NCI-H1436 (cell line): ENCODE measurements around the gene RNASE7.
"Not testable (repeated sequence)": the region's sequence is repeated elsewhere in the genome, so short reads cannot be mapped to it uniquely, and the experiment has no call there.

ENCODE experiments used
- DNase-seq: peaks from one replicate; lab custom pipeline; 2025; lab: John Stamatoyannopoulos, UW

Gene RNASE7, protein sequence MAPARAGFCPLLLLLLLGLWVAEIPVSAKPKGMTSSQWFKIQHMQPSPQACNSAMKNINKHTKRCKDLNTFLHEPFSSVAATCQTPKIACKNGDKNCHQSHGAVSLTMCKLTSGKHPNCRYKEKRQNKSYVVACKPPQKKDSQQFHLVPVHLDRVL

GRCh38 chr14:21041676-21042433 is at the start of gene RNASE7:
RNASE7 (plus strand) TSS chr14:21042362; CDS start chr14:21042993, 631 bp downstream.
- no peak for DNase-seq

DNA sequence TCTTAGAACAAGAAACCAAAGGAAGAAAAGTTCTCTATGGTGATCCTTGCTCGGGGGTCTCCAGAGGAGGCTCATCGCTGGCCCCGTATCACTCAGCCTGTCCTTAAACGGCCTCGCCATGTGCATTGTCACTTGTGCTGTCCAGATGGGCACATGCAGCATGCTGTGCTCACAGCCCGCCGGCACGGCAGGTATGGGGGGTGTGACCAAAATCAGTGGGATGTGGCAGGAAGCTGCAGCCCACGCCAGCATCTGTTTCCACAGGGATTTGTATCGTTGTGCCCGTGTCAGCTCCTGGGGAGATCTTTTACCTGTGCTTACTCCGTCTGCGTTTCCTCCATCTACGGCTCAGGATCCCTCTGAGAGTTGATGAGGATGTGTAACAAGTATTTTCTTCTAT is 45.6 kb upstream of the RNASE7 start:
- DNase-seq = no peak

GRCh38 chr14:20997115-20997514 is 45.0 kb upstream of the RNASE7 start:
- no peak for DNase-seq

DNA sequence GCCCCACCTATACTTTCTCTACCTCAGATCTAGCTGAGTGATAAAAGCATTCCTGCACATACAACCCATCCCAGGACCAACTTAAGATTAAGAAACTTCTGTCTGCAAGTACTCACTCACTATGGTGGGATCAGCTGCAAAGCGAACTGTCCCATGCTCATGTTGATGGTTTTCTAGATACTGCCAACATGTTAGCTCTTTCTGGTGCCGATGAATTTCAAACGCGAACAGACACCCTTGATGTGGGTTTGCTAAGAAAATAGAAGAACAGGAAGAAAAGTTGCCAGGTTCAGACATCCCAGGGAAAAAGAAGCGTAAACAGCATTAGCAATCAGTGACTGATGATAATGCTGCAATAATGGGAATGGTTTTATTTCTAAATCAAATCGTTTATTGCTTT is 44.6 kb upstream of the RNASE7 start:
- DNase-seq = no peak

- DNase-seq = no peak
These were observed 44.0 kb upstream of the RNASE7 start for GRCh38 chr14:20998139-20998538.

DNA sequence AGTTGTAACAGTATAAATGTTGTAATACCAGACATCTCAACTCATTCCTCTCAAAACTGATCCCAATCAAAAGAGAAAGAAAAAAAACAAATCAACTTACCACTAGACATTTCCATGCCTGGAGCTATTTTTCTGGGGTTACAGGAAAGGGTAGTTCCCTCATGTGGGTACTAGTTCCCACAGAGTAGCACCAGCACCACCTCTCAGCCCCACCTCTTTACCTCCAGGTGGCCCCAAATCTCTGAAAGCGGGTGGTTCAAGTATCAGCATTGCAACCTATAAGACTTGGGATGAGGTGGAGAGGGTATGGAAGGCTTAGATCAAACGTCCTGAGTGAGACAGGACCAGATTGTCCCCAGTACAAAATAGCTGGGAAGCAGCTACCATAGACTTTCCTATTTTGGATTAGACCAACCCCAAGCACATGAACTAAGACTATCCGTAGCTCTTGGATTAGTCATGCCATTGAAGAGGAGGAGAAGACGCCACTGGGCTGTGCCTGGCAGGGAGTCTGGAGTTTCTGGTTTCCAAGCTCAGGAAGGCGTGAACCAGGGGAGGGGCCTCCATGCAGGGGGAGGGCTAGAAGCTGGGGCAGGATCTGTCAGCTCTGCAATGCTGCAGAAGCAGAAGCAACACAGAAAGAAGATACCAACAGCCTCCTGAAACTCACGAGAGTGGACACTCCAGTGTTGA is 43.3 kb upstream of the RNASE7 start, which contains the start of gene SLC39A2:
SLC39A2 (plus strand) TSS at position 620 of the 693 bp plus-strand sequence. CDS start 154 bp downstream, outside the sequence.
- DNase-seq = no peak

DNA sequence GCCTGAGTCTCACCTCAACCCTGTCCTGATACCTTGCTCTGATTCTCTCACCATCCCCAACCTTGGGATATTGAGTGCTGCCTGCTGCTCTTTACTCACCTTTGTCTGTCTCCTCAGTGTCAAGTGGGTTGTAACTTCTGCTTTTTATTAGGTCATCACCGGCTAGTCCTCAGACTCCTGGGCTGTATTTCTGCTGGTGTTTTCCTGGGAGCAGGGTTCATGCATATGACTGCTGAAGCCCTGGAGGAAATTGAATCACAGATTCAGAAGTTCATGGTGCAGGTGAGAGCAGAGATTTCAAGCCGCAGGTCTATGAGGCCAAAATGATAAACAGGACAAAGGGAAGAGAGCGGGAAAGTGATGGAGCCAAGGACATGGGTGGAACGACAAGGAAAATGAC is 42.6 kb upstream of the RNASE7 start:
- no peak for DNase-seq

DNA sequence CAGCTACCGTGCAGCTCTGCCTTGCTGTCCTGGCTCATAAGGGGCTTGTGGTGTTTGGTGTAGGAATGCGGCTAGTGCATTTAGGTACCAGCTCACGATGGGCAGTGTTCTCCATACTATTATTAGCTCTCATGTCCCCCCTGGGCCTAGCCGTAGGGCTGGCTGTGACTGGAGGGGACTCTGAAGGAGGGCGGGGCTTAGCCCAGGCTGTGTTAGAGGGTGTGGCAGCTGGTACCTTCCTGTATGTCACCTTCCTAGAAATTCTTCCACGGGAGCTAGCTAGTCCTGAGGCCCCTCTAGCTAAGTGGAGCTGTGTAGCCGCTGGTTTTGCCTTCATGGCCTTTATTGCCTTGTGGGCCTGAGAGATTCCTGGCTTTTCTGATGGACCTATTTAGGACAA is 40.9 kb upstream of the RNASE7 start:
- DNase-seq = no peak

DNA sequence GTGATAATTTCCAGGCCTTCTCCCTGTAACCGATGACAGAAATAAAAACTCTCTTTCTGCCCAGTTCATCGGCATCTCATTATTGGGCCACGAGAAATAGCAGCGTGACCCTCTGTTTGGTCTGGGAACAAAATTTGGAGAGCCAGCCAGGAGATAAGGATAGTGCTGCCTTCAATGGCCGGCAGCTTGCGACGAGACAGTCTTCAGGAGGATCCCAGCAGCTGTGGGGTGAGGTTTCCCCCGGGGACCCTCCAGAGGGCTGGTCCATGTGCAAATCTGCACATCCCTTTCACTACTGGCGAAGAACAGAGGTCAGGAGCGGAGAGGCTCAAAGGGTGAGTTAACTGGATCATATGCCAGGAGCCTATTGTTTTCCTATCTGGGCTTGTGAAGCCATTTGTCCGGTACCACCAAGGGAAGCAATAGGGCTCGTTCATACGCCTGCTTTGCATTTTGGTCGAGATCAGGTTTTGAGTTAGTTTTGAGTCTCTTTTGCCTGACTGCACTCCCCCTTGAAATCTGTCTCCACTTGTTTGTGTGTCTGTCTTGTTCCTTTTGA is 38.3 kb upstream of the RNASE7 start:
- no peak for DNase-seq

DNA sequence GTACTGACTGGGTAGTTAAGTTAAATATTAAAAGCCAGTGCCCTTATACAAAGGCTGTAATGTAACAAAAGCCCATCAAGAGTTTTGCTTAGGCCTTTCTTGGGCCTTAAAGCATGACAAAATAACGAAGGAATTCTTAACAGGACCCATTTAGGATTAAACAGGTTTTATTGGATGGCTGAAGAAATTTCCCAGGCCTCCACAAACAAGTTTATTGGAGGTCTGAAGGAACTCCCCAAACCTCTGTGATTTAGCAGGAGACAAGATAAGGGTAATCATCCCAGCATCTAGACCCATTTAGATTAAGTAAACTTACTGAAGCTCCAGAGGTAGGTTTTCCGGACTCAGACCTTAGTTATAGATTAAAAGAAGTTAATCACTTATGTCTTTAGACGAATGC is 32.4 kb upstream of the RNASE7 start:
- not testable (repeated sequence) for DNase-seq

GRCh38 chr14:21011136-21011535 is 31.0 kb upstream of the RNASE7 start:
- no peak for DNase-seq

DNA sequence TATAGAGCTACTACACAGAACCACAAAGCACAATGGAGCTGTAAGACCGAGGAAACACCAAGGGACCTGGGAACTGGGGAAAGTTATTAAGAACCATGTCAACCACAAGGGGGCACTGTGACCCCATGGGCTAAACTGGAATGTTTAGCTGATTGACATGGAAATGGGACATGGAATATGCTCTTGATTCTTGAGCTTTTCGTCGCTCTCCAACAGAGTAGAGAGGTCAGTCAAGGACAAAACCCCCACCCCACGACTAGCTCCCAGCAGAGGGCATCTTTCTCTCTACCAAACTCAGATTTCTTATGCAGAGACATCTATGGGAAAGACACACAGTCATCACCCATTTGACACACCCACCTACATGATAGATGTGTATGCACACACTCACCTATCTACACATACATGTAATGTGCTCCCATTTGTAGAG is 27.4 kb upstream of the RNASE7 start:
- peak; percentile 62 for DNase-seq

- DNase-seq = no peak
These were observed 26.9 kb upstream of the RNASE7 start for GRCh38 chr14:21015312-21015711.

DNA sequence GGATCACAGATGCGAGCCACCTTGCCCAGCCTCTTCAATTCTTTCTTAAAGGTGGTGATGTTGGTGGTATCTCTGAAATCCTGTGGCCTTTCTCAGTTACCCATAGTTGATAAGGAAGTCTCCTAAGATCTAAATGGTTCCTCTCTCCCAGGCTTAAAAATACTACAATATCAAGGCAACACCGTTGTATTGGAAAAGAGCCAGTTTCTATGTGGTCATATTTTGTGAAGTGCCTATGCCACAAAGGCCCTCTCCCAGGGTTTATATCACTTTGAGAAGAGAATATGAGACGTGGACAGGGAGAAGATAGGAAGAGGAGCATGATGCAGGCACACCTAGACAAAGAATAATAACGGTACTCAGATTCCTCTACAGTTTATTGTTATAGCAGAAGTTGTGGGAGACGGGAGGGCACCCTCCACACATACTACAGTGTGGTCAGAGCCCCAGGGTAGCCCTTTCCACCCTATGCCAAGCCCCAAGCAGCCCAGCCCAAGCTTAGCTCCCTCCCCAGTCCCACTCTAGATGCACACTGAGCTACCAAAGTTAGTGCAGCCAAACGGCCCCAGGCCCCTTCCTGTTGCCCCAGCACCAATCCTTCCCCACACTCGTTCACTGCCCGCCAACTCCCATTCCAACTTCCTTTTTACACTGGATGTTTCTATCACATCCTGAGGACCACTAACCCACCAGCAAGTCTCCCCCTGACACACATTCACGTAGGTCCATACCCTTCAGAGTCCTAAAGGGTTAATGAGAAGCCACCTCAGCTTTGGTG is 25.6 kb upstream of the RNASE7 start:
- no peak for DNase-seq

- no peak for DNase-seq
These were observed 24.5 kb upstream of the RNASE7 start for GRCh38 chr14:21017528-21018245.

DNA sequence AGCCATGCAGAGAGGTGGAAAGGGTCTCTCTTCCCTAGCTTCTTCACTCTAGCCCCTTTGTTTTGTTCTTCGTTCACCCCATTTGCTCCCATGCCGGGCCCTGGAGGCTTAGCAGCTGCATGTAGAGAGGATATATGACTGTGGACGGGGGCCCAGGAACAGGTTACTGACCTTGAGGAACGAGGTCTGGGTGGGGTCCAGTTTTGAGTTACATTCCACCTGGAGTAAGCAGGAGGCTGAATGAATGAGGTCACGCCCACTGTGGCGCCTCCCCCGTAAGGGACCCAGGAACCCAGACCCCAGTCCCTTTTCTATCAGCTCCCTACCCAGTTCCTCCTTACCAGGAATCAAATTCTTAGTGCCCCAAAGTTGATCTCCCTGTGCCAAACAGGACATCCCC is 23.9 kb upstream of the RNASE7 start:
- no peak for DNase-seq

DNA sequence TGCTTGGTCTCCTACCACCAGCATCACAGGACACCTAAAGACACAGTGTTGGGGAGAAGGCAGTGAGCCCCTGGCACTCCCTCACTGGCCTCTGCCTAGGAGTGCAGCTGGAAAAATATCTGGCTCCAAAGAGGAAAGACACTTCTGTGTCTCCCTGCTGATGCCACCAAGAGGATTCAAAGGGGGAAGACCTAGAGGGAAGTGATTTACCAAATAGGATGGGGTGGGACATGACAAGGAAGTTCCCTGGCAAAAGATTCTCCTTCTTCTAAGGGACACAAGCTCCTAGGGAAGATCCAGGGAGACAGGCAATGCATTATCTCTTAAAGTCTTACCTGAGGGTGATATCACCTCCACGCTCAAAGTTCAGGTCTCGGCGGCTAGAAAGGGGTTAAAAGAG is 23.4 kb upstream of the RNASE7 start:
- no peak for DNase-seq

DNA sequence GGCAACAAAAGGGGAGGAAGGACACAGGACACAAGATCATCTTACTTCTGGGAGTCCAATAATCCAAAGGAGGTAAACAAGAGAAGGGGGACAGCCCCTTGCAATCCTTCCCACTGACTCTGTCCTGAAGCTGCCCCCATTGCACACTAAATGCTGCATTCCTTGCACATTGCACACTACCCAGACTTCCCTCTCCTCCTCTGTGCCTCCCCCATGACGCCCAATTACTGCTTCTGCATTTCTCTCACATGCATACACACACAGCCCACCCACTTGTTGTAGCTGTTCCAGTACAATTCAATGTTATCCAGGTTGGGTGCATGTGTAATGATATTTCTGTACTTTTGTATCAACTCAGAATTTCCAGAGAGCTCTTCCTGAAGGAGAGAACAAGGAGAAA is 22.8 kb upstream of the RNASE7 start:
- DNase-seq = no peak

DNA sequence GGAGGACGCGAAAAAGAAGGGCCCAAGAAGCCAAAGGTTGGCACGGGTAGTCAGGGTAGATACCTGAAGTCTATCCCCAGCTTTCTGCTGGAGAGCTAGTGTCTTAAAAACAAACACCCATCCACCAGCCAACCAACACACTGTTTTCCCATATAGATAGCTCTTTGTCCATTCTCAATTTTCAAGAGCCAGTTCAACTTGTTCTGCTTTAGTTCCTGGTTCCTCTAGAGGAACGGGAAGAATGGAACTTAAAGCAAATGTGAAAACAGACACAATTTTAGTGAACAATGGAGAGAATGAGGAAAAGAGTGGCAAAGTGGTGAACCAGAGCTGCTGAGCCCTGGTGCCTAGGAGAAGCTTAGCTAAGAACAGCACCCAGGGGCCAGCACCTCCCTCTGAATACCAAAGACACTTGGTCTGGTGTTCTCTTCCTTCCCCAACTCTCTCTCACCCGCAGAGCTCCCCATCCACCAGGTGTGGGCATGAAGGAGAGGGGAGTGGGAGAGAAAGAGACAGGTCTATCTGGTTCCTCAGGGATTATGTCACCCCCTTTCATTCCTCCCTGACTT is 21.1 kb upstream of the RNASE7 start:
- DNase-seq = no peak

- DNase-seq = no peak
These were observed 19.5 kb upstream of the RNASE7 start for GRCh38 chr14:21022686-21023085.

DNA sequence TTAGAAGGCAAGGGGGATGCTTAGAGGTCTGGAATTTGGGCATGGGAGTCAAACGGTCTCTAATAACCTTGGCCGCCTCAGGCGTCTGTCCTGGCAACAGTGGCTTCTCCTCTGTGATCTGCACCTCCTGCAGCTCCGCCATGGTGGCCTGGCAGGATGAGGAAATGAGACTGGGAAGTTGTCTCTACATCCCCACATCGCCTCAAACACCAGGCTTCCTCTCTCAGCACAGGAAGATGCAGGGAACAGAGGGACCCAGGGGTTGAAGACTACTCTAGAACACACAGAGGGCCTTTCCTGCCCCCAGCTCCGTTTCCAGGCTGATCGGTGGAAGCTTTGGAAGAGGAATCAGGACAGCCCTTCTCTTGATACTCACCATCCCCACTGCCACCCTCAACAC is 19.0 kb upstream of the RNASE7 start:
- no peak for DNase-seq
